ENCODE measurements around the gene NUAK1. TPM values are rescaled to one million over a fixed set of nuclear protein-coding genes. Genes with fewer than 3 reads are reported as not detected.

The NUAK1 gene
- total RNA-seq, 4 donors from 2014 or later = 13.8 to 38.6 (median 22.8) TPM

DNA sequence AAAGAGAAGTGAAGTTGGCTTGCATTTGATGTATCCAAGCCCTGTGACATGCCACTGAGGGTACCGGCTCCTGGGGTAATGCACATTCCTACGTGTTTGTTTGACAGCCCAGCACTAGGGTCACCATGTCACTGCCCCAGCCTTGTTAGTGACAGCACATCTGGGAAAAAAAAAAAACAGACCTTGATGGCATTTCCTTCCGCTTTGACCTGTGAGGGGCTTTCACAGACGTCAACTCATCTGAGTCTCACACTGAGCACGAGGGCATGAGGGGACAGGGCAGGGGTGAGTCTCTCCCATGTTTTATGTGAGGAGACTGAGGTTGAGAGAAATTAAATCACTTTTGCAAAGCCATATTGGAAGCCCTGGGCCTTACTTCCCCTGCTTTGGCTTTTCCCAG, 111.5 kb downstream of the NUAK1 start:
- TF ChIP-seq, protein P1, sequence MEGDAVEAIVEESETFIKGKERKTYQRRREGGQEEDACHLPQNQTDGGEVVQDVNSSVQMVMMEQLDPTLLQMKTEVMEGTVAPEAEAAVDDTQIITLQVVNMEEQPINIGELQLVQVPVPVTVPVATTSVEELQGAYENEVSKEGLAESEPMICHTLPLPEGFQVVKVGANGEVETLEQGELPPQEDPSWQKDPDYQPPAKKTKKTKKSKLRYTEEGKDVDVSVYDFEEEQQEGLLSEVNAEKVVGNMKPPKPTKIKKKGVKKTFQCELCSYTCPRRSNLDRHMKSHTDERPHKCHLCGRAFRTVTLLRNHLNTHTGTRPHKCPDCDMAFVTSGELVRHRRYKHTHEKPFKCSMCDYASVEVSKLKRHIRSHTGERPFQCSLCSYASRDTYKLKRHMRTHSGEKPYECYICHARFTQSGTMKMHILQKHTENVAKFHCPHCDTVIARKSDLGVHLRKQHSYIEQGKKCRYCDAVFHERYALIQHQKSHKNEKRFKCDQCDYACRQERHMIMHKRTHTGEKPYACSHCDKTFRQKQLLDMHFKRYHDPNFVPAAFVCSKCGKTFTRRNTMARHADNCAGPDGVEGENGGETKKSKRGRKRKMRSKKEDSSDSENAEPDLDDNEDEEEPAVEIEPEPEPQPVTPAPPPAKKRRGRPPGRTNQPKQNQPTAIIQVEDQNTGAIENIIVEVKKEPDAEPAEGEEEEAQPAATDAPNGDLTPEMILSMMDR (IDR thresholded peaks at IDR 0.05; ENCODE audit: low read depth) = no peak

DNA sequence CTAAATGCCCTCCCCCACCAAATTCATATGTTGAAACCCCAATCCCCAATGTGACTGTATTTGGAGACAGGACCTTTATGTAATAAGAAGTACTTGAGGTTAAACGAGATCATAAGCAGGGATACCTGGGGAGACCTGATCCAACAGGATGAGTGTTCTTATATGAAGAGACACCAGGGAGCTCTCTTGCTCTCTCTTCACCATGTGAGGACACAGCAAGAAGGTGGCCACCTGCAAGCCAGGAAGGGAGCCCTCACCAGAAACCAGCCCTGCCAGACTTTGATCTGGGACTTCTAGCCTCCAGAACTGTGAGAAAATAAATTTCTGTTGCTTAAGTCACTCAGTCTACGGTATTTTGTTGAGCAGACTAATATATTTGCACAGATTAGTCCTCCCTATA, 113.6 kb downstream of the NUAK1 start:
- TF ChIP-seq, protein P1 (IDR thresholded peaks at IDR 0.05; ENCODE audit: low read depth) = no peak

DNA sequence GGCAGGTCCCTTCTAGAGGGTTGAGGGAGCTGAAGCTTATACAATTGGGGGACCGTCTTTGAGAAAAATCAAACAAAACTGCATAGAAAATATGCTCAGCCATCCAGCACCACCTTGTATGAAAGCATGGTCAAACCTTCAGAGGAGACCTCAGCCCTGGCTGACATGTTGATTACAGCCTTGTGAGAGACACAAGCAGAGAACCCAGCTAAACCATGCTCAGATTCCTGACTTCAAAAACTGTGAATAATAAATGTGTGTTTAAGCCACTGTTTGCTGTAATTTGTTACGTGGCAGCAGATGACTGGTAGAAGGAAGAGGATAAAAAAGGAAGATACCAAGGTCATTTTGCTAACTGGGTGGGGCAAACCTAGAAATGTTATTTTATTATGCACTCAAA, 115.7 kb downstream of the NUAK1 start:
- TF ChIP-seq, protein P1 (IDR thresholded peaks at IDR 0.05; ENCODE audit: low read depth) = no peak

DNA sequence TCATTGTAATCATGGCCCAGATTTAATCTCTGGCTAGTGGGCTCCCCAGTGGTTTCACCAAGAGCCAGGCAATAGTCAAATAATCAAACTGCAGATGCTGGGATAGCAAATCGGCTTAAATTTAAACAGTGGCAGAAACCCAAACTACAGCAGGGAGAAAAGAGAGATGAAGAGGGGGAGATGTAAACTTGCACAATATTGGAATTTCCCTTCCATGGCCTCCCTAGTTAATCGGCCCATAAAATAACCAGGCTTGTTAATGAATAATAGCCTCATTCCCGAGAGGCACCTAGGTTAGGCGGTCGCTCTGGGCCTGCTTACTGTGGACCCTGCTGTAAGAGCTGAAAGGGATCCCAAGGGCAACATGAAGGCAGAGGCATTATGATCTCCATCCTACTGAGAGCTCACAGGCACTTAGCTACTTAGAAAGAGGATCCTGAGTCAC, 116.2 kb downstream of the NUAK1 start:
- TF ChIP-seq, protein P1 (IDR thresholded peaks at IDR 0.05; ENCODE audit: low read depth) = no peak

DNA sequence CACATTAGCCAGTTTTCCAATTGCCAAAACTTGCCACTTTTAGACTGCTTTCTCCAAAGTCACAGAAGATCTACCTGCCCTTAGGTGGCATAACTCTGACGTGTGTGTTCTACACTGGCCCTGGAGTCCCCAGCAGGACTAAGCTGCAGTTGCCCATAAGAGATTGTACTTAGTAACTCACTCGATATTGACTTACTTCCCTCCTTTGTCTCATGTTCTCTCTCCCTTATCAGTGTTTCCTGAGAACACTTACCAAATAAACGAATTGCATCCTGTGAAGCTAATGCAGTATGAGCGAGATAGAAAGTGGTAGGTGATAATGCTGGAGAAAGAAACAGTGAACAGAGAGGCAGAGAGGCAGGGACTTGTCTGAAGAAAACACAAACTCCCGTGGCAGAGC, 117.2 kb downstream of the NUAK1 start:
- TF ChIP-seq, protein P1 (IDR thresholded peaks at IDR 0.05; ENCODE audit: low read depth) = no peak

DNA sequence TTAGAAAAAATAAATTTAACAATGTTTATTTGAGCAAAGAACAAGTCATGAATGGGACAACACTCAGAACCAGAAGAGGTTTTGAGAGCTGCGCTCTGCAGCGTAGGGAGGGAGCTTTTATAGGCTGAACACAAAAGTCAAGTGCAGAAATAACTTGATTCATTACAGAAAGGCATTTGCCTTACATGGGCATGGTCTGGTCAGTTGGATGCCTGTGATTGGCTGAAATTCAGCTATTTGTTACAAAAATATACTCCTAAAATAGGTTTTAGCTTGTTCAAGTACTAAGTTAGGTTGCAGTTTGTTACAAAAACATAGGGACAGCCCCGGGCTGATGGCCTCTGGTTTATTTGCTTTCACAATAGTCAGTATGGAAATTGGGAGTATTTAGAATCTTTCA, 118.0 kb downstream of the NUAK1 start:
- TF ChIP-seq, protein P1 (IDR thresholded peaks at IDR 0.05; ENCODE audit: low read depth) = no peak

DNA sequence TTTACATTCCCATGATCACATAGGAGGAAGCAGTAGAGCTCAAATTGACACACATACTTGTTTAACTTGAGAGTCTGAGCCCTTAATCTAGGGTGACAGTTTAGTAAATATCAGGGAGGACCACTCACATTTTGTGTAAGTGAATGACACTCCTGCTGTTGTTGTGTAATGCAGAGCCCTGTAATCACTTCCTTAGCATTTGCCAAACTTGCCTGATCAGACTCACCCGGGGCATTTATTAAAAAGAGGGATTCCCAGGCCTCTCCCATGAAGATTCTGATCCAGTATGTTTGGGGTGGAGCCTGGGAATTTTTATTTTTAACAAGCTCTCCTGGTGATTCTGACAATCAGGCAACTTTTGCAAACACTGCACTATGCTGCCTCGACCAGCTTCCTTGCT, 119.6 kb downstream of the NUAK1 start:
- TF ChIP-seq, protein P1 (IDR thresholded peaks at IDR 0.05; ENCODE audit: low read depth) = no peak

All from subcutaneous adipose tissue (tissue), 4 donors.